WTC11 (cell line): Measurements from ENCODE around the gene C8B. TPM values are rescaled to one million over a fixed set of nuclear protein-coding genes. Genes with fewer than 3 reads are reported as not detected.

ENCODE experiments used
- ATAC-seq: fragments of 200-7000 bp; cut with Tn5 transposase; 2 replicates; pipeline ENCODE4 v1.10.0; 2021; ENCODE audit warnings: mild to moderate bottlenecking, moderate library complexity
- CTCF ChIA-PET: fragments of 300-600 bp; sonication (Branson Sonifier 250); formaldehyde crosslinking; loops from one replicate; lab custom pipeline; 2021; ENCODE audit warnings: antibody characterized with exemption; lab: Charles Lee
- POLR2A ChIA-PET: fragments of 350-600 bp; sonication (Branson Sonifier 250); formaldehyde crosslinking; loops from one replicate; lab custom pipeline; 2021; ENCODE audit warnings: antibody characterized with exemption; lab: Charles Lee
- DNase-seq: peaks from one replicate; pipeline ENCODE4 v3.0.0; 2021; ENCODE audit warnings: low spot score
- H3K27ac Mint-ChIP-seq: 2 replicates; pipeline ENCODE4 v1.8.0; 2021; ENCODE audit warnings: mixed read lengths
- H3K27me3 Mint-ChIP-seq: 2 replicates; pipeline ENCODE4 v1.8.0; 2021; ENCODE audit warnings: low read depth, mild to moderate bottlenecking, moderate library complexity, mixed read lengths
- H3K36me3 Mint-ChIP-seq: 2 replicates; pipeline ENCODE4 v1.8.0; 2021; ENCODE audit warnings: mixed read lengths
- H3K4me1 Mint-ChIP-seq: 2 replicates; pipeline ENCODE4 v1.8.0; 2022; ENCODE audit warnings: mixed read lengths
- H3K4me3 Mint-ChIP-seq: 2 replicates; pipeline ENCODE4 v1.8.0; 2021; ENCODE audit warnings: mild to moderate bottlenecking, moderate library complexity, mixed read lengths
- H3K9me3 Mint-ChIP-seq: 2 replicates; pipeline ENCODE4 v1.8.0; 2021; ENCODE audit warnings: mixed read lengths
- E2F4 ChIP-seq: sonication (generic); formaldehyde crosslinking; IDR thresholded peaks from 2 replicates; pipeline ENCODE4 v1.8.1; 2022; ENCODE audit warnings: low read depth, mild to moderate bottlenecking, moderate library complexity, missing genetic modification reagents, borderline replicate concordance
- E2F5 ChIP-seq: sonication (generic); formaldehyde crosslinking; IDR thresholded peaks from 2 replicates; pipeline ENCODE4 v1.8.1; 2022; ENCODE audit warnings: mild to moderate bottlenecking, moderate library complexity, missing genetic modification reagents
- ESRRA ChIP-seq: sonication (generic); formaldehyde crosslinking; IDR thresholded peaks from 2 replicates; pipeline ENCODE4 v1.8.1; 2022; ENCODE audit warnings: mild to moderate bottlenecking, missing genetic modification reagents, borderline replicate concordance
- FOXP1 ChIP-seq: sonication (generic); formaldehyde crosslinking; IDR thresholded peaks from 2 replicates; pipeline ENCODE4 v1.8.0; 2022; ENCODE audit warnings: missing genetic modification reagents, mild to moderate bottlenecking, moderate library complexity, borderline replicate concordance
- FOXP4 ChIP-seq: sonication (generic); formaldehyde crosslinking; IDR thresholded peaks from 2 replicates; pipeline ENCODE4 v1.8.0; 2022; ENCODE audit warnings: mild to moderate bottlenecking, missing genetic modification reagents
- GABPB1 ChIP-seq: sonication (generic); formaldehyde crosslinking; IDR thresholded peaks from 2 replicates; pipeline ENCODE4 v1.8.1; 2023; ENCODE audit warnings: mild to moderate bottlenecking, missing genetic modification reagents
- GTF2I ChIP-seq: fragments of 250-450 bp; sonication (Bioruptor Pico); conservative IDR thresholded peaks from 2 replicates; pipeline ENCODE4 v1.4.0; 2021; ENCODE audit warnings: mild to moderate bottlenecking
- JUN ChIP-seq: sonication (generic); formaldehyde crosslinking; IDR thresholded peaks from 2 replicates; pipeline ENCODE4 v1.8.0; 2023; ENCODE audit warnings: mild to moderate bottlenecking, missing genetic modification reagents
- MLX ChIP-seq: sonication (generic); formaldehyde crosslinking; IDR thresholded peaks from 2 replicates; pipeline ENCODE4 v1.8.1; 2023; ENCODE audit warnings: mild to moderate bottlenecking, missing genetic modification reagents, moderate library complexity
- SP1 ChIP-seq: sonication (generic); formaldehyde crosslinking; conservative IDR thresholded peaks from 2 replicates; pipeline ENCODE4 v1.8.1; 2022; ENCODE audit warnings: missing genetic modification reagents
- ZBTB43 ChIP-seq: sonication (generic); formaldehyde crosslinking; IDR thresholded peaks from 2 replicates; pipeline ENCODE4 v1.8.1; 2023; ENCODE audit warnings: mild to moderate bottlenecking, missing genetic modification reagents
- ZNF423 ChIP-seq: fragments of 250-450 bp; sonication (Bioruptor Pico); IDR thresholded peaks from 2 replicates; pipeline ENCODE4 v2.1.2; 2022; ENCODE audit warnings: mild to moderate bottlenecking, moderate library complexity
- ZNF425 ChIP-seq: fragments of 250-450 bp; sonication (Bioruptor Pico); conservative IDR thresholded peaks from 2 replicates; pipeline ENCODE4 v1.9.0; 2021; ENCODE audit warnings: mild to moderate bottlenecking
- ZNF512 ChIP-seq: sonication (generic); formaldehyde crosslinking; IDR thresholded peaks from 2 replicates; pipeline ENCODE4 v1.8.1; 2022; ENCODE audit warnings: missing genetic modification reagents, borderline replicate concordance
- ZNF532 ChIP-seq: fragments of 250-450 bp; sonication (Bioruptor Pico); IDR thresholded peaks from 2 replicates; pipeline ENCODE4 v1.9.0; 2021; ENCODE audit warnings: mild to moderate bottlenecking, borderline replicate concordance
- ZNF671 ChIP-seq: fragments of 250-450 bp; sonication (Bioruptor Pico); IDR thresholded peaks from 2 replicates; pipeline ENCODE4 v1.8.0; 2021; ENCODE audit warnings: mild to moderate bottlenecking
- total RNA-seq: library from RNA; stranded (reverse); gene quantifications from 3 replicates; pipeline ENCODE4 v1.2.3, GENCODE V29; 2021

Gene C8B
- total RNA-seq, 1 experiment from 2014 or later = 0.46 TPM

GRCh38 chr1:56952501-56952900 lies 13.3 kb downstream of the C8B start:
- Mint-ChIP-seq H3K27me3 (peaks cover 3% of the 10 kb centered on the region; the same call in 1 of the 2 replicates), H3K4me3 (no peak overlapping the region), H3K36me3 (no peaks in the 10 kb centered on the region), H3K4me1 (no peaks in the 10 kb centered on the region), H3K27ac (no peak overlapping the region), H3K9me3 (no peaks in the 10 kb centered on the region)
- ATAC-seq = no peak
- no peak for DNase-seq
- no peak for TF ChIP-seq FOXP1 (CRISPR knock-in tag)
- TF ChIP-seq ZNF512 (CRISPR knock-in tag) = no peak
- no peak for TF ChIP-seq JUN
- no peak for TF ChIP-seq ZBTB43
- TF ChIP-seq ZNF425 = no peak
- no peak for TF ChIP-seq ZNF423
- TF ChIP-seq FOXP4 (CRISPR knock-in tag) = no peak
- no peak for TF ChIP-seq E2F4 (CRISPR knock-in tag)
- TF ChIP-seq MLX (CRISPR knock-in tag) = no peak
- TF ChIP-seq E2F5 (CRISPR knock-in tag) = no peak
- TF ChIP-seq ESRRA (CRISPR knock-in tag) = no peak
- no peak for TF ChIP-seq ZNF671
- TF ChIP-seq SP1 (CRISPR knock-in tag) = no peak
- TF ChIP-seq ZNF532 = no peak
- no peak for TF ChIP-seq GABPB1
- no peak for TF ChIP-seq GTF2I (CRISPR knock-in tag)
- POLR2A ChIA-PET = no interaction called here
- CTCF ChIA-PET = no interaction called here
